Measurements from ENCODE around the gene ADGB.

Gene ADGB

GRCh38 chr6:146741609-146742008, 142.8 kb downstream of the ADGB start:
- Histone ChIP-seq H3K9ac (ENCODE audit: low read length) (no peak overlapping the region), H4K20me1 (ENCODE audit: insufficient read depth, low read length) (no peaks in the 10 kb centered on the region), H2AFZ (ENCODE audit: low read length) (no peak overlapping the region), H3K27ac (ENCODE audit: low read length) (no peak overlapping the region), H3K4me3 (ENCODE audit: low read length) (no peak overlapping the region), H3K9me2 (replicated peaks; ENCODE audit: insufficient read depth, low read length) (no peaks in the 10 kb centered on the region), H3K27me3 (replicated peaks; ENCODE audit: insufficient read depth, low read length) (no peaks in the 10 kb centered on the region), H3K4me2 (ENCODE audit: low read depth, low read length) (no peak overlapping the region), H3K4me1 (ENCODE audit: low read length) (no peaks in the 10 kb centered on the region), H3F3A (ENCODE audit: insufficient read depth, low read length) (no peaks in the 10 kb centered on the region), H3K79me2 (ENCODE audit: low read length) (no peaks in the 10 kb centered on the region), H3K9me3 (replicated peaks; ENCODE audit: insufficient read depth, low read length) (no peaks in the 10 kb centered on the region), H3K36me3 (replicated peaks; ENCODE audit: insufficient read depth, low read length) (no peaks in the 10 kb centered on the region)
- DNase-seq, result no peak
- TF ChIP-seq EZH2 (optimal IDR thresholded peaks at IDR 0.05; ENCODE audit: low read depth, low read length) (no peak), EZH2phosphoT487 (IDR thresholded peaks at IDR 0.05; ENCODE audit: low read length) (no peak)
- TF ChIP-seq, protein P1, sequence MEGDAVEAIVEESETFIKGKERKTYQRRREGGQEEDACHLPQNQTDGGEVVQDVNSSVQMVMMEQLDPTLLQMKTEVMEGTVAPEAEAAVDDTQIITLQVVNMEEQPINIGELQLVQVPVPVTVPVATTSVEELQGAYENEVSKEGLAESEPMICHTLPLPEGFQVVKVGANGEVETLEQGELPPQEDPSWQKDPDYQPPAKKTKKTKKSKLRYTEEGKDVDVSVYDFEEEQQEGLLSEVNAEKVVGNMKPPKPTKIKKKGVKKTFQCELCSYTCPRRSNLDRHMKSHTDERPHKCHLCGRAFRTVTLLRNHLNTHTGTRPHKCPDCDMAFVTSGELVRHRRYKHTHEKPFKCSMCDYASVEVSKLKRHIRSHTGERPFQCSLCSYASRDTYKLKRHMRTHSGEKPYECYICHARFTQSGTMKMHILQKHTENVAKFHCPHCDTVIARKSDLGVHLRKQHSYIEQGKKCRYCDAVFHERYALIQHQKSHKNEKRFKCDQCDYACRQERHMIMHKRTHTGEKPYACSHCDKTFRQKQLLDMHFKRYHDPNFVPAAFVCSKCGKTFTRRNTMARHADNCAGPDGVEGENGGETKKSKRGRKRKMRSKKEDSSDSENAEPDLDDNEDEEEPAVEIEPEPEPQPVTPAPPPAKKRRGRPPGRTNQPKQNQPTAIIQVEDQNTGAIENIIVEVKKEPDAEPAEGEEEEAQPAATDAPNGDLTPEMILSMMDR (IDR thresholded peaks at IDR 0.05; ENCODE audit: low read length), result no peak

DNA sequence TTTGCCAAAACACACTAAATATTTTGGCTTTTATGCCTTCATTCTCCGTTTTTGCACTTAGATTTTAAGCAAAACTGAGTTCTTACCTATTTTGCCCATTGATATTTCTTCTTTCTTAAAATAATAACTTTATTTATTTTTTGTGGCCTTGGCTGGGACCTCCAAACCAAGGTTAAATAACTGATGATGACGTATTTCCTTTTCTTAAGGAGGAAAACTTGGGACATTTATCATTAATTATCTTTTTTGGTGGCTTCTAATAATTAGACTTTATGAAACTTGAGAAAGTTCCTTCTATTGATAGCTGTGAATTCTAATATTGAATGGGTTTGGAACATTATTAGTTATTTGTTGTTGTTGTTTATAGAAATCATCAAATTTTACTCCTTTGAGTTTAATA, 154.5 kb downstream of the ADGB start:
- no peaks in the 10 kb centered on the region for H3K9me3 ChIP-seq (replicated peaks; ENCODE audit: insufficient read depth, low read length)
- H2AFZ ChIP-seq (ENCODE audit: low read length), result no peak overlapping the region
- TF ChIP-seq, protein P1 (IDR thresholded peaks at IDR 0.05; ENCODE audit: low read length), result no peak
- no peak for TF ChIP-seq EZH2phosphoT487 (IDR thresholded peaks at IDR 0.05; ENCODE audit: low read length)
- TF ChIP-seq EZH2 (optimal IDR thresholded peaks at IDR 0.05; ENCODE audit: low read depth, low read length), result no peak
- H3K27ac ChIP-seq (ENCODE audit: low read length), result no peak overlapping the region
- no peaks in the 10 kb centered on the region for H3K27me3 ChIP-seq (replicated peaks; ENCODE audit: insufficient read depth, low read length)
- no peak for DNase-seq
- no peaks in the 10 kb centered on the region for H3F3A ChIP-seq (ENCODE audit: insufficient read depth, low read length)
- H3K79me2 ChIP-seq (ENCODE audit: low read length), result no peaks in the 10 kb centered on the region
- no peaks in the 10 kb centered on the region for H3K36me3 ChIP-seq (replicated peaks; ENCODE audit: insufficient read depth, low read length)
- no peak overlapping the region for H3K4me2 ChIP-seq (ENCODE audit: low read depth, low read length)
- H3K4me1 ChIP-seq (ENCODE audit: low read length), result no peaks in the 10 kb centered on the region
- no peak overlapping the region for H3K4me3 ChIP-seq (ENCODE audit: low read length)
- no peaks in the 10 kb centered on the region for H4K20me1 ChIP-seq (ENCODE audit: insufficient read depth, low read length)
- H3K9ac ChIP-seq (ENCODE audit: low read length), result no peak overlapping the region
- no peaks in the 10 kb centered on the region for H3K9me2 ChIP-seq (replicated peaks; ENCODE audit: insufficient read depth, low read length)

GRCh38 chr6:146767632-146768031, 168.9 kb downstream of the ADGB start:
- H4K20me1 ChIP-seq (ENCODE audit: insufficient read depth, low read length), result no peaks in the 10 kb centered on the region
- no peaks in the 10 kb centered on the region for H3K36me3 ChIP-seq (replicated peaks; ENCODE audit: insufficient read depth, low read length)
- no peak for DNase-seq
- no peak overlapping the region for H3K4me2 ChIP-seq (ENCODE audit: low read depth, low read length)
- no peaks in the 10 kb centered on the region for H3K9me2 ChIP-seq (replicated peaks; ENCODE audit: insufficient read depth, low read length)
- H3K9ac ChIP-seq (ENCODE audit: low read length), result no peak overlapping the region
- H3K27me3 ChIP-seq (replicated peaks; ENCODE audit: insufficient read depth, low read length), result no peaks in the 10 kb centered on the region
- no peak overlapping the region for H2AFZ ChIP-seq (ENCODE audit: low read length)
- H3K27ac ChIP-seq (ENCODE audit: low read length), result no peak overlapping the region
- H3K4me1 ChIP-seq (ENCODE audit: low read length), result no peaks in the 10 kb centered on the region
- H3F3A ChIP-seq (ENCODE audit: insufficient read depth, low read length), result no peaks in the 10 kb centered on the region
- H3K9me3 ChIP-seq (replicated peaks; ENCODE audit: insufficient read depth, low read length), result no peaks in the 10 kb centered on the region
- no peaks in the 10 kb centered on the region for H3K79me2 ChIP-seq (ENCODE audit: low read length)
- H3K4me3 ChIP-seq (ENCODE audit: low read length), result no peak overlapping the region
- TF ChIP-seq EZH2phosphoT487 (IDR thresholded peaks at IDR 0.05; ENCODE audit: low read length) (no peak), EZH2 (optimal IDR thresholded peaks at IDR 0.05; ENCODE audit: low read depth, low read length) (no peak)
- TF ChIP-seq, protein P1 (IDR thresholded peaks at IDR 0.05; ENCODE audit: low read length), result no peak

Data from MM.1S (cell line).